PC-3 (cell line): ENCODE results near the gene SNRPD1. TPM values are rescaled to one million over a fixed set of nuclear protein-coding genes. Genes with fewer than 3 reads are reported as not detected.
"Not testable (repeated sequence)": the region's sequence is repeated elsewhere in the genome, so short reads cannot be mapped to it uniquely, and the experiment has no call there.

Source experiments
- ATAC-seq: fragments of 200-7000 bp; cut with Tn5 transposase; 2 replicates; pipeline ENCODE4 v1.9.1; 2020; ENCODE audit warnings: mild to moderate bottlenecking, moderate library complexity
- BruUV-seq: library from RNA; stranded (reverse); fragments of 400-500 nt; replicated peaks from 2 replicates; lab custom pipeline; 2021; lab: Mats Ljungman, UMichigan
- CTCF ChIA-PET: fragments of 300-600 bp; sonication (Branson Sonifier 250); formaldehyde crosslinking; loops from one replicate; lab custom pipeline; 2022; ENCODE audit warnings: antibody characterized with exemption; lab: Charles Lee
- POLR2A ChIA-PET: fragments of 300-600 bp; sonication (Branson Sonifier 250); formaldehyde crosslinking; loops from one replicate; lab custom pipeline; 2022; ENCODE audit warnings: antibody characterized with exemption; ENCODE audit not compliant: unreplicated experiment; lab: Charles Lee
- DNase-seq: peaks from one replicate; pipeline ENCODE4 v3.0.0-alpha.2; 2015
- H2AFZ ChIP-seq: fragments of 300-600 bp; sonication (generic); 2 replicates; pipeline ENCODE4 v1.6.0; 2016; ENCODE audit warnings: antibody characterized with exemption, low read length
- H3F3A ChIP-seq: fragments of 300-600 bp; sonication (generic); one replicate; pipeline ENCODE4 v1.6.0; 2017; ENCODE audit warnings: antibody characterized with exemption, low read length, control low read depth, mild to moderate bottlenecking; ENCODE audit not compliant: unreplicated experiment
- H3K27ac ChIP-seq: fragments of 300-600 bp; sonication (generic); 2 replicates; pipeline ENCODE4 v1.5.1; 2016; ENCODE audit warnings: mild to moderate bottlenecking, low read length
- H3K27me3 ChIP-seq: fragments of 300-600 bp; sonication (generic); 2 replicates; pipeline ENCODE4 v1.6.1; 2016; ENCODE audit warnings: low read length, mixed read lengths
- H3K36me3 ChIP-seq: fragments of 300-600 bp; sonication (generic); 2 replicates; pipeline ENCODE4 v1.6.1; 2016; ENCODE audit warnings: low read depth, mixed run types, low read length, mixed read lengths
- H3K4me1 ChIP-seq: fragments of 300-600 bp; sonication (generic); 2 replicates; pipeline ENCODE4 v1.5.1; 2016; ENCODE audit warnings: low read length; ENCODE audit not compliant: insufficient read depth
- H3K4me2 ChIP-seq: fragments of 300-600 bp; sonication (generic); 2 replicates; pipeline ENCODE4 v1.6.0; 2016; ENCODE audit warnings: low read length
- H3K4me3 ChIP-seq: fragments of 300-600 bp; sonication (generic); 2 replicates; pipeline ENCODE4 v1.5.1; 2016; ENCODE audit warnings: mild to moderate bottlenecking, low read length, mixed read lengths
- H3K79me2 ChIP-seq: fragments of 300-600 bp; sonication (generic); 2 replicates; pipeline ENCODE4 v1.6.1; 2017; ENCODE audit warnings: low read length, mixed read lengths
- H3K9ac ChIP-seq: fragments of 300-600 bp; sonication (generic); 2 replicates; pipeline ENCODE4 v1.6.0; 2016; ENCODE audit warnings: mild to moderate bottlenecking, low read length
- H3K9me2 ChIP-seq: fragments of 300-600 bp; sonication (generic); replicated peaks from 2 replicates; pipeline ENCODE4 v1.6.1; 2016; ENCODE audit warnings: mixed run types, low read length, mixed read lengths
- H3K9me3 ChIP-seq: fragments of 300-600 bp; sonication (generic); 2 replicates; pipeline ENCODE4 v1.6.1; 2016; ENCODE audit warnings: low read length, mixed read lengths
- H4K20me1 ChIP-seq: fragments of 300-600 bp; sonication (generic); 2 replicates; pipeline ENCODE4 v1.6.1; 2016; ENCODE audit warnings: low read length, mixed read lengths
- CTCF ChIP-seq: fragments of 300-600 bp; sonication (generic); conservative IDR thresholded peaks from 2 replicates; pipeline ENCODE4 v1.5.1; 2017; ENCODE audit warnings: antibody characterized with exemption, low read depth, mild to moderate bottlenecking, low read length
- EZH2 ChIP-seq: fragments of 300-600 bp; sonication (generic); IDR thresholded peaks from one replicate; pipeline ENCODE4 v1.6.1; 2017; ENCODE audit warnings: antibody characterized with exemption, mild to moderate bottlenecking, low read length; ENCODE audit not compliant: unreplicated experiment
- EZH2phosphoT487 ChIP-seq: fragments of 300-600 bp; sonication (generic); IDR thresholded peaks from 2 replicates; pipeline ENCODE4 v1.6.1; 2018; ENCODE audit warnings: mild to moderate bottlenecking, antibody characterized with exemption, low read length, borderline replicate concordance
- intact Hi-C: fragments of 100-400 bp; cut with micrococcal nuclease; formaldehyde crosslinking; loops from 2 replicates; pipeline ENCODE4 v1.9.0; 2023
- total RNA-seq: library from RNA; depleted of rRNA; stranded (reverse); fragments of >200 nt; gene quantifications from 2 replicates; pipeline ENCODE4 v1.2.3, GENCODE V29; 2014

Gene SNRPD1
- total RNA-seq, 1 experiment from 2014 or later = 73.2 TPM

- Histone ChIP-seq H3K9ac (no peak overlapping the region), H3K4me3 (no peak overlapping the region), H3K4me1 (no peaks in the 10 kb centered on the region), H3K36me3 (no peaks in the 10 kb centered on the region), H3K79me2 (peaks cover 5% of the 10 kb centered on the region), H3K27me3 (no peaks in the 10 kb centered on the region), H3K9me2 (no peaks in the 10 kb centered on the region), H3K27ac (no peak overlapping the region), H3K4me2 (no peak overlapping the region), H3F3A (no peaks in the 10 kb centered on the region), H2AFZ (no peak overlapping the region), H4K20me1 (no peaks in the 10 kb centered on the region), H3K9me3 (no peaks in the 10 kb centered on the region)
- intact Hi-C loops = no loop called here
- POLR2A ChIA-PET = interaction anchor here (0.5 kb wide), 1 partner anchor 65 kb away, joined by 3 read pairs; no protein-coding TSS in a partner anchor
- no TSS peak for BruUV-seq
- ATAC-seq = no peak
- TF ChIP-seq EZH2 (no peak), EZH2phosphoT487 (no peak), CTCF (no peak)
- no peak for DNase-seq
- CTCF ChIA-PET = interaction anchor here (0.6 to 0.7 kb wide), 2 partner anchors 136 to 229 kb away, joined by 3 to 4 read pairs; partner anchors contain the start of gene MIB1
Measured at GRCh38 chr18:21604671-21605070, 7.4 kb upstream of the SNRPD1 start.

GRCh38 chr18:21605213-21605612 lies 6.9 kb upstream of the SNRPD1 start:
- CTCF ChIA-PET = interaction anchor here (0.6 to 0.7 kb wide), 2 partner anchors 135 to 228 kb away, joined by 3 to 4 read pairs; partner anchors contain the start of gene MIB1

GRCh38 chr18:21611401-21612124 lies 551 bp upstream of the SNRPD1 start:
- H3K36me3 ChIP-seq = peaks cover 10% of the 10 kb centered on the region; the same call in 1 of the 2 replicates
- TSS peak; percentile 68 for BruUV-seq
- ChIA-PET POLR2A (interaction anchor here (1.5 kb wide), 1 partner anchor 11 kb away, joined by 5 read pairs; the partner anchor contains the start of gene ESCO1), CTCF (interaction anchor here (1.5 kb wide), 1 partner anchor 11 kb away, joined by 9 read pairs; the partner anchor contains the start of gene ESCO1)
- intact Hi-C loops, H3K9me3 ChIP-seq, H3F3A ChIP-seq, H3K27me3 ChIP-seq, H3K9me2 ChIP-seq, DNase-seq: not testable (repeated sequence)
- H3K79me2 ChIP-seq = peaks cover 45% of the 10 kb centered on the region
- H2AFZ ChIP-seq = peak overlapping the region; percentile 84
- ATAC-seq = peak; percentile 3
- peak overlapping the region; percentile 85; the same call in 1 of the 2 replicates for H3K4me3 ChIP-seq
- peak overlapping the region; percentile 80; the same call in 1 of the 2 replicates for H3K27ac ChIP-seq
- H4K20me1 ChIP-seq = peaks cover 27% of the 10 kb centered on the region
- peak overlapping the region; percentile 94 for H3K4me2 ChIP-seq
- H3K4me1 ChIP-seq = peaks cover 14% of the 10 kb centered on the region
- peak overlapping the region; percentile 97 for H3K9ac ChIP-seq

More at GRCh38 chr18:21605213-21605612, 6.9 kb upstream of the SNRPD1 start:
- H4K20me1 ChIP-seq = no peaks in the 10 kb centered on the region
- no peaks in the 10 kb centered on the region for H3K27me3 ChIP-seq
- no peak for TF ChIP-seq EZH2phosphoT487
- no peak for TF ChIP-seq EZH2
- no peak for TF ChIP-seq CTCF
- BruUV-seq = no TSS peak
- no peak overlapping the region for H3K4me2 ChIP-seq
- POLR2A ChIA-PET = no interaction called here
- H3F3A ChIP-seq = no peaks in the 10 kb centered on the region
- no peak overlapping the region for H3K9ac ChIP-seq
- H3K79me2 ChIP-seq = no peaks in the 10 kb centered on the region
- H3K4me3 ChIP-seq = no peak overlapping the region
- no peaks in the 10 kb centered on the region for H3K36me3 ChIP-seq
- no peak for DNase-seq
- H3K27ac ChIP-seq = no peak overlapping the region
- intact Hi-C loops = no loop called here
- no peak for ATAC-seq
- H2AFZ ChIP-seq = no peak overlapping the region
- H3K9me3 ChIP-seq = no peaks in the 10 kb centered on the region
- H3K4me1 ChIP-seq = no peaks in the 10 kb centered on the region
- no peaks in the 10 kb centered on the region for H3K9me2 ChIP-seq

GRCh38 chr18:21621640-21622039 lies 9.5 kb downstream of the SNRPD1 start:
- H3K27me3 ChIP-seq, H3K9ac ChIP-seq, CTCF ChIA-PET, H3K27ac ChIP-seq, H3K4me3 ChIP-seq, H2AFZ ChIP-seq, H3K9me2 ChIP-seq, H3K4me2 ChIP-seq, H3K9me3 ChIP-seq, ATAC-seq, DNase-seq, intact Hi-C loops, H3K4me1 ChIP-seq, POLR2A ChIA-PET, H3F3A ChIP-seq, BruUV-seq: not testable (repeated sequence)
- Histone ChIP-seq H4K20me1 (peaks cover 45% of the 10 kb centered on the region), H3K79me2 (peaks cover 91% of the 10 kb centered on the region), H3K36me3 (peaks cover 51% of the 10 kb centered on the region)
